HEK293 (cell line): ENCODE results near the gene PROKR1.
"Not testable (repeated sequence)": the region's sequence is repeated elsewhere in the genome, so short reads cannot be mapped to it uniquely, and the experiment has no call there.

Source experiments
- PBX3 ChIP-seq: sonication (generic); formaldehyde crosslinking; IDR thresholded peaks from 2 replicates; pipeline ENCODE4 v1.8.1; 2022; ENCODE audit warnings: mild to moderate bottlenecking, moderate library complexity, missing genetic modification reagents
- PRDM1 ChIP-seq: fragments of 450-650 bp; formaldehyde crosslinking; IDR thresholded peaks from 2 replicates; pipeline ENCODE4; 2016; ENCODE audit warnings: missing biosample characterization, missing genetic modification characterization
- ZNF280C ChIP-seq: fragments of 450-650 bp; formaldehyde crosslinking; IDR thresholded peaks from 2 replicates; pipeline ENCODE4 v1.5.1; 2016; ENCODE audit warnings: missing biosample characterization, missing genetic modification characterization
- ZNF280D ChIP-seq: fragments of 450-650 bp; formaldehyde crosslinking; IDR thresholded peaks from 2 replicates; pipeline ENCODE4 v1.5.1; 2016; ENCODE audit warnings: missing biosample characterization, missing genetic modification characterization
- ZNF580 ChIP-seq: fragments of 450-650 bp; formaldehyde crosslinking; IDR thresholded peaks from 2 replicates; pipeline ENCODE4 v1.5.1; 2016; ENCODE audit warnings: missing biosample characterization, missing genetic modification characterization
- ZNF623 ChIP-seq: fragments of 450-650 bp; formaldehyde crosslinking; IDR thresholded peaks from 2 replicates; pipeline ENCODE4 v1.5.1; 2016; ENCODE audit warnings: missing biosample characterization, missing genetic modification characterization
- ZNF747 ChIP-seq: fragments of 450-650 bp; formaldehyde crosslinking; IDR thresholded peaks from 2 replicates; pipeline ENCODE4 v1.5.1; 2016; ENCODE audit warnings: missing biosample characterization, missing genetic modification characterization
- TF ChIP-seq, protein P1 (sequence below): fragments of 450-650 bp; formaldehyde crosslinking; IDR thresholded peaks from 2 replicates; pipeline ENCODE4 v1.5.1; 2016; ENCODE audit warnings: missing biosample characterization, missing genetic modification characterization

GRCh38 chr2:68677837-68678236, 34.5 kb downstream of the PROKR1 start:
- TF ChIP-seq, protein P1, sequence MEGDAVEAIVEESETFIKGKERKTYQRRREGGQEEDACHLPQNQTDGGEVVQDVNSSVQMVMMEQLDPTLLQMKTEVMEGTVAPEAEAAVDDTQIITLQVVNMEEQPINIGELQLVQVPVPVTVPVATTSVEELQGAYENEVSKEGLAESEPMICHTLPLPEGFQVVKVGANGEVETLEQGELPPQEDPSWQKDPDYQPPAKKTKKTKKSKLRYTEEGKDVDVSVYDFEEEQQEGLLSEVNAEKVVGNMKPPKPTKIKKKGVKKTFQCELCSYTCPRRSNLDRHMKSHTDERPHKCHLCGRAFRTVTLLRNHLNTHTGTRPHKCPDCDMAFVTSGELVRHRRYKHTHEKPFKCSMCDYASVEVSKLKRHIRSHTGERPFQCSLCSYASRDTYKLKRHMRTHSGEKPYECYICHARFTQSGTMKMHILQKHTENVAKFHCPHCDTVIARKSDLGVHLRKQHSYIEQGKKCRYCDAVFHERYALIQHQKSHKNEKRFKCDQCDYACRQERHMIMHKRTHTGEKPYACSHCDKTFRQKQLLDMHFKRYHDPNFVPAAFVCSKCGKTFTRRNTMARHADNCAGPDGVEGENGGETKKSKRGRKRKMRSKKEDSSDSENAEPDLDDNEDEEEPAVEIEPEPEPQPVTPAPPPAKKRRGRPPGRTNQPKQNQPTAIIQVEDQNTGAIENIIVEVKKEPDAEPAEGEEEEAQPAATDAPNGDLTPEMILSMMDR = not testable (repeated sequence)
- TF ChIP-seq ZNF580 (tag by site-specific recombination); PRDM1; PBX3; ZNF280C (tag by site-specific recombination); ZNF280D; ZNF623; ZNF747 (tag by site-specific recombination): not testable (repeated sequence)
